ENCODE results near the gene DNMBP. TPM values are rescaled to one million over a fixed set of nuclear protein-coding genes. Genes with fewer than 3 reads are reported as not detected.
"Not testable (repeated sequence)": the region's sequence is repeated elsewhere in the genome, so short reads cannot be mapped to it uniquely, and the experiment has no call there.

The DNMBP gene
- total RNA-seq, 1 donor: 13.0 TPM

DNA sequence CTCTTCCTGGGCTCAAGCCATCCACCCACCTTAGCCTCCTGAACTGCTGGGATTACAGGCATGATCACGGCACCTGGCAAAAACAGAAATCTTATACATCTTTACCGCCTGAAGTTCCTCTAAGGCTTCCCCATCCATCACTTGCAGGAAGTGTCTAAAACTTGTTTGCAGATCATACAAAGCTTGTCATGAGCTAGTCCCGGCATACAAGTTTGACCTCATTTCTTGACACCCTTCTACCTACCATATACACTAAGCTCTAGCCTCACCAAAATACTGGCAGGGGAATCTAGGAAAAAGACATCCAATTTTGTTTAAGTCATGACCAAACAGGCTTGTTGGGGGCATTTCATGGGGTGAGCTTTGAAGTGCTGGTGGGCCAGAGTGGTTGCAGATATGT lies 14.5 kb downstream of the DNMBP start:
- H3K9me3 ChIP-seq (ENCODE audit: low read depth, low read length): no peaks in the 10 kb centered on the region
- TF ChIP-seq, protein P1, sequence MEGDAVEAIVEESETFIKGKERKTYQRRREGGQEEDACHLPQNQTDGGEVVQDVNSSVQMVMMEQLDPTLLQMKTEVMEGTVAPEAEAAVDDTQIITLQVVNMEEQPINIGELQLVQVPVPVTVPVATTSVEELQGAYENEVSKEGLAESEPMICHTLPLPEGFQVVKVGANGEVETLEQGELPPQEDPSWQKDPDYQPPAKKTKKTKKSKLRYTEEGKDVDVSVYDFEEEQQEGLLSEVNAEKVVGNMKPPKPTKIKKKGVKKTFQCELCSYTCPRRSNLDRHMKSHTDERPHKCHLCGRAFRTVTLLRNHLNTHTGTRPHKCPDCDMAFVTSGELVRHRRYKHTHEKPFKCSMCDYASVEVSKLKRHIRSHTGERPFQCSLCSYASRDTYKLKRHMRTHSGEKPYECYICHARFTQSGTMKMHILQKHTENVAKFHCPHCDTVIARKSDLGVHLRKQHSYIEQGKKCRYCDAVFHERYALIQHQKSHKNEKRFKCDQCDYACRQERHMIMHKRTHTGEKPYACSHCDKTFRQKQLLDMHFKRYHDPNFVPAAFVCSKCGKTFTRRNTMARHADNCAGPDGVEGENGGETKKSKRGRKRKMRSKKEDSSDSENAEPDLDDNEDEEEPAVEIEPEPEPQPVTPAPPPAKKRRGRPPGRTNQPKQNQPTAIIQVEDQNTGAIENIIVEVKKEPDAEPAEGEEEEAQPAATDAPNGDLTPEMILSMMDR (IDR thresholded peaks at IDR 0.05; ENCODE audit: extremely low read depth, low read depth, low read length): no peak
- H3K79me2 ChIP-seq (ENCODE audit: insufficient read depth, low read length): peaks cover 98% of the 10 kb centered on the region
- peaks cover 26% of the 10 kb centered on the region for H3K4me1 ChIP-seq (ENCODE audit: insufficient read depth, low read length)
- no peak overlapping the region for H3K27ac ChIP-seq (ENCODE audit: low read depth, low read length)
- peaks cover 13% of the 10 kb centered on the region for H3K36me3 ChIP-seq (ENCODE audit: insufficient read depth, low read length)
- no peak overlapping the region for H3K4me3 ChIP-seq (ENCODE audit: insufficient read depth, low read length)
- no peak for DNase-seq (ENCODE audit: insufficient read length, low spot score, missing footprints)
- no peak overlapping the region for H2AFZ ChIP-seq (ENCODE audit: low read length)
- H3K27me3 ChIP-seq (ENCODE audit: insufficient read depth, low read length): no peaks in the 10 kb centered on the region
- peaks cover 13% of the 10 kb centered on the region for H4K20me1 ChIP-seq (ENCODE audit: insufficient read depth, low read length)
- no peak overlapping the region for H3K4me2 ChIP-seq (ENCODE audit: insufficient read depth, low read length)

DNA sequence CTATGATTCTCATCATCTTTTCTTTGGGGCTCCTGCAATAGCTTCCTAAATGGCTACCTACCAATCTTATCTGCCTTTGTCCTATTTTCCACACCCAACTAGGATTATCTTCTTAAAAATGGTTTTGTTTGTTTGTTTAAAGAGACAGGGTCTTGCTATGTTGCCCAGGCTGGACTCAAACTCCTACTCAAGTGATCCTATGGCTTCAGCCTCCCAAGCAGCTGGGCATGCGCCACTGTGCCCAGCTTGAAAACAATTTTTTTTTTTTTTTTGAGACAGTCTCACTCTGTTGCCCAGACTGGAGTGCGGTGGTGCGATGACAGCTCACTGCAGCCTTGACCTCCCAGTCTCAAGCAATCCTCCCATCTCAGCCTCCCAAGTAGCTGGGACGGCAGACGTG lies 14.9 kb downstream of the DNMBP start:
- H4K20me1 ChIP-seq (ENCODE audit: insufficient read depth, low read length): peaks cover 12% of the 10 kb centered on the region
- H3K4me3 ChIP-seq (ENCODE audit: insufficient read depth, low read length): no peak overlapping the region
- TF ChIP-seq, protein P1 (IDR thresholded peaks at IDR 0.05; ENCODE audit: extremely low read depth, low read depth, low read length): no peak
- H3K9me3 ChIP-seq (ENCODE audit: low read depth, low read length): no peaks in the 10 kb centered on the region
- H3K27me3 ChIP-seq (ENCODE audit: insufficient read depth, low read length): no peaks in the 10 kb centered on the region
- peak overlapping the region; percentile 90 for H3K27ac ChIP-seq (ENCODE audit: low read depth, low read length)
- no peak overlapping the region for H2AFZ ChIP-seq (ENCODE audit: low read length)
- H3K79me2 ChIP-seq (ENCODE audit: insufficient read depth, low read length): peaks cover 98% of the 10 kb centered on the region
- peak overlapping the region; percentile 71 for H3K4me2 ChIP-seq (ENCODE audit: insufficient read depth, low read length)
- peaks cover 9% of the 10 kb centered on the region for H3K36me3 ChIP-seq (ENCODE audit: insufficient read depth, low read length)
- H3K4me1 ChIP-seq (ENCODE audit: insufficient read depth, low read length): peaks cover 26% of the 10 kb centered on the region
- no peak for DNase-seq (ENCODE audit: insufficient read length, low spot score, missing footprints)

DNA sequence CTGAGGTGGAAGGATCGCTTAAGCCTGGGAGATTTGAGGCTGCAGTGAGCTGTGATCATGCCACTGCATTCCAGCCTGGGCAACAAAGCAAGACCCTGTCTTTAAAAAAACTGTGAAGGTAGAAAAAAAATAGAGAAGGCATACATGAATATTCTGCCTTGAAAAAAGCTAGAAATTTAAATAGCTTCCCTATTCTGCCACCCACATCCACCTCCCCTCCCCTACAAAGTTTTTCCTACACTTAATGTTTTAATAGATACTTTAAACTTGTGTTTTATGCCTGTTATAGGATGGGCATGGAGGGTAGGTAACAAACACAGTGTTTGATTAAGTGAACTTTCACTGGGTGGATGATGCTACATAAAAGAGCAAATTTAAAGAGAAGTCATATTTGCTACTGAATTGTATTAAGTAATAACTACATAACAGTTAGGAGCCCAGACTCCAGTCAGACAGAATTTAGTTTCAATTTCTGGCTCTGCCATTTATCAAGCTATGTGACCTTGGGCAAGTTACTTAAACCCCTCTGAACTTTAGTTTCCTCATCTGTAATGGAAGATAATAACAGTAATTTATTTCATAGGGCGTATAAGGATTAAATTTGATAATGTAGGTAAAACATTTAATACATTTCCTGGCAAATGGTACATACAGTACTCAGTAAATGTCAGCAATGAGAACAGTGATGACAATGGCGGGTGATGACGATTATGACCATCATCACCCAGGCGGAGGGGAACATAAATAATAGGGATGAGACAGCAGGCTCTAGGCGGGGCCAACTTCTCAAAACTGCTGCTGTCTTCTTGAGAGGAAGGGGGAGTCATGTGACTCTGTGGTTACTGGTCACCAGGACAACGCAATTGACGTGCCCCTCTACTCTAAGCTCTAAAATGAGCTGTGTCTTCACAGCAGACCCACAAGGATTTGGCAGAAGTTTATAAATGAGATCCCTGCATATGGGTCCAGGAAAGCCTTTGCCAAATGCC lies 15.8 kb downstream of the DNMBP start:
- peaks cover 5% of the 10 kb centered on the region for H3K36me3 ChIP-seq (ENCODE audit: insufficient read depth, low read length)
- H3K4me2 ChIP-seq (ENCODE audit: insufficient read depth, low read length): peak overlapping the region; percentile 71
- TF ChIP-seq, protein P1 (IDR thresholded peaks at IDR 0.05; ENCODE audit: extremely low read depth, low read depth, low read length): no peak
- H3K79me2 ChIP-seq (ENCODE audit: insufficient read depth, low read length): peaks cover 98% of the 10 kb centered on the region
- H3K4me3 ChIP-seq (ENCODE audit: insufficient read depth, low read length): peak overlapping the region; percentile 22
- no peak overlapping the region for H2AFZ ChIP-seq (ENCODE audit: low read length)
- H3K4me1 ChIP-seq (ENCODE audit: insufficient read depth, low read length): peaks cover 26% of the 10 kb centered on the region
- peak overlapping the region; percentile 90 for H3K27ac ChIP-seq (ENCODE audit: low read depth, low read length)
- DNase-seq (ENCODE audit: insufficient read length, low spot score, missing footprints): peak; percentile 88
- H3K9me3 ChIP-seq (ENCODE audit: low read depth, low read length): no peaks in the 10 kb centered on the region
- no peaks in the 10 kb centered on the region for H3K27me3 ChIP-seq (ENCODE audit: insufficient read depth, low read length)
- H4K20me1 ChIP-seq (ENCODE audit: insufficient read depth, low read length): peaks cover 8% of the 10 kb centered on the region

DNA sequence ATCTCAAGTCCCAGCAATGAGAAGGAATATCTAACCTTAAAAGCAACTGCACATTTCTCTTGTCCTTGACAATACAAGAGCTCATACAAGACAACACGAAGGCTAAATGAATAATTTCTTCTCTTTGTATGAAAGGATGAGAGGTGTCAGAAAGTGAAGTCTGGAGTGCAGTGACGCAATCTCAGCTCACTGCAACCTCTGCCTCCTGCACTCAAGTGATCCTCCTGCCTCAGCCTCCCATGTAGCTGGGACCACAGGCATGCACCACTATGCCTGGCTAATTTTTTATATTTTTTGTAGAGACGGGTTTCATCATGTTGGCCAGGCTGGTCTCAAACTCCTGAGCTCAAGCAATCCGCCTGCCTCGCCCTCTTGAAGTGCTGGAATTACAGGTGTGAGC lies 24.1 kb downstream of the DNMBP start:
- H3K4me2 ChIP-seq (ENCODE audit: insufficient read depth, low read length); H3K27me3 ChIP-seq (ENCODE audit: insufficient read depth, low read length); H3K9me3 ChIP-seq (ENCODE audit: low read depth, low read length); H3K4me3 ChIP-seq (ENCODE audit: insufficient read depth, low read length); H3K27ac ChIP-seq (ENCODE audit: low read depth, low read length); DNase-seq (ENCODE audit: insufficient read length, low spot score, missing footprints); H4K20me1 ChIP-seq (ENCODE audit: insufficient read depth, low read length); H2AFZ ChIP-seq (ENCODE audit: low read length); H3K36me3 ChIP-seq (ENCODE audit: insufficient read depth, low read length): not testable (repeated sequence)
- Histone ChIP-seq H3K4me1 (ENCODE audit: insufficient read depth, low read length) (peaks cover 17% of the 10 kb centered on the region), H3K79me2 (ENCODE audit: insufficient read depth, low read length) (peaks cover 96% of the 10 kb centered on the region)

All from osteoblast (primary cell).